Measurements from ENCODE around the gene ABHD2.

- no peak for TF ChIP-seq OVOL3 (tag by site-specific recombination; IDR thresholded peaks at IDR 0.05)
- no peak for TF ChIP-seq ZNF629 (tag by site-specific recombination; IDR thresholded peaks at IDR 0.05)
- TF ChIP-seq ZNF530 (tag by site-specific recombination; IDR thresholded peaks at IDR 0.05; ENCODE audit: low read depth) = no peak
- no peak for TF ChIP-seq CTCF (tag by site-specific recombination; IDR thresholded peaks at IDR 0.05)
- no peak for TF ChIP-seq ZBTB48 (tag by site-specific recombination; IDR thresholded peaks at IDR 0.05)
- no peak for TF ChIP-seq PBX3 (CRISPR knock-in tag; IDR thresholded peaks at IDR 0.05)
- TF ChIP-seq, protein P1, sequence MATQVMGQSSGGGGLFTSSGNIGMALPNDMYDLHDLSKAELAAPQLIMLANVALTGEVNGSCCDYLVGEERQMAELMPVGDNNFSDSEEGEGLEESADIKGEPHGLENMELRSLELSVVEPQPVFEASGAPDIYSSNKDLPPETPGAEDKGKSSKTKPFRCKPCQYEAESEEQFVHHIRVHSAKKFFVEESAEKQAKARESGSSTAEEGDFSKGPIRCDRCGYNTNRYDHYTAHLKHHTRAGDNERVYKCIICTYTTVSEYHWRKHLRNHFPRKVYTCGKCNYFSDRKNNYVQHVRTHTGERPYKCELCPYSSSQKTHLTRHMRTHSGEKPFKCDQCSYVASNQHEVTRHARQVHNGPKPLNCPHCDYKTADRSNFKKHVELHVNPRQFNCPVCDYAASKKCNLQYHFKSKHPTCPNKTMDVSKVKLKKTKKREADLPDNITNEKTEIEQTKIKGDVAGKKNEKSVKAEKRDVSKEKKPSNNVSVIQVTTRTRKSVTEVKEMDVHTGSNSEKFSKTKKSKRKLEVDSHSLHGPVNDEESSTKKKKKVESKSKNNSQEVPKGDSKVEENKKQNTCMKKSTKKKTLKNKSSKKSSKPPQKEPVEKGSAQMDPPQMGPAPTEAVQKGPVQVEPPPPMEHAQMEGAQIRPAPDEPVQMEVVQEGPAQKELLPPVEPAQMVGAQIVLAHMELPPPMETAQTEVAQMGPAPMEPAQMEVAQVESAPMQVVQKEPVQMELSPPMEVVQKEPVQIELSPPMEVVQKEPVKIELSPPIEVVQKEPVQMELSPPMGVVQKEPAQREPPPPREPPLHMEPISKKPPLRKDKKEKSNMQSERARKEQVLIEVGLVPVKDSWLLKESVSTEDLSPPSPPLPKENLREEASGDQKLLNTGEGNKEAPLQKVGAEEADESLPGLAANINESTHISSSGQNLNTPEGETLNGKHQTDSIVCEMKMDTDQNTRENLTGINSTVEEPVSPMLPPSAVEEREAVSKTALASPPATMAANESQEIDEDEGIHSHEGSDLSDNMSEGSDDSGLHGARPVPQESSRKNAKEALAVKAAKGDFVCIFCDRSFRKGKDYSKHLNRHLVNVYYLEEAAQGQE (tag by site-specific recombination; IDR thresholded peaks at IDR 0.05) = no peak
- TF ChIP-seq HOXC10 (CRISPR knock-in tag; IDR thresholded peaks at IDR 0.05) = no peak
- TF ChIP-seq TCF7L2 (IDR thresholded peaks at IDR 0.05; ENCODE audit: borderline replicate concordance, low read depth, low read length) = no peak
- no peak for TF ChIP-seq ZNF677 (tag by site-specific recombination; IDR thresholded peaks at IDR 0.05)
- TF ChIP-seq, protein P2, sequence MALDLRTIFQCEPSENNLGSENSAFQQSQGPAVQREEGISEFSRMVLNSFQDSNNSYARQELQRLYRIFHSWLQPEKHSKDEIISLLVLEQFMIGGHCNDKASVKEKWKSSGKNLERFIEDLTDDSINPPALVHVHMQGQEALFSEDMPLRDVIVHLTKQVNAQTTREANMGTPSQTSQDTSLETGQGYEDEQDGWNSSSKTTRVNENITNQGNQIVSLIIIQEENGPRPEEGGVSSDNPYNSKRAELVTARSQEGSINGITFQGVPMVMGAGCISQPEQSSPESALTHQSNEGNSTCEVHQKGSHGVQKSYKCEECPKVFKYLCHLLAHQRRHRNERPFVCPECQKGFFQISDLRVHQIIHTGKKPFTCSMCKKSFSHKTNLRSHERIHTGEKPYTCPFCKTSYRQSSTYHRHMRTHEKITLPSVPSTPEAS (tag by site-specific recombination; IDR thresholded peaks at IDR 0.05) = no peak
- no peak for TF ChIP-seq MEIS1 (CRISPR knock-in tag; IDR thresholded peaks at IDR 0.05; ENCODE audit: borderline replicate concordance)
- TF ChIP-seq, protein P3, sequence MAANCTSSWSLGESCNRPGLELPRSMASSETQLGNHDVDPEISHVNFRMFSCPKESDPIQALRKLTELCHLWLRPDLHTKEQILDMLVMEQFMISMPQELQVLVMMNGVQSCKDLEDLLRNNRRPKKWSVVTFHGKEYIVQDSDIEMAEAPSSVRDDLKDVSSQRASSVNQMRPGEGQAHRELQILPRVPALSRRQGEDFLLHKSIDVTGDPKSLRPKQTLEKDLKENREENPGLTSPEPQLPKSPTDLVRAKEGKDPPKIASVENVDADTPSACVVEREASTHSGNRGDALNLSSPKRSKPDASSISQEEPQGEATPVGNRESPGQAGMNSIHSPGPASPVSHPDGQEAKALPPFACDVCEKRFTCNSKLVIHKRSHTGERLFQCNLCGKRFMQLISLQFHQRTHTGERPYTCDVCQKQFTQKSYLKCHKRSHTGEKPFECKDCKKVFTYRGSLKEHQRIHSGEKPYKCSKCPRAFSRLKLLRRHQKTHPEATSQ (tag by site-specific recombination; IDR thresholded peaks at IDR 0.05) = no peak
These were observed 16.8 kb upstream of the ABHD2 start for GRCh38 chr15:89071471-89071870.

Data from HEK293 (cell line).